GM12878 (cell line): ENCODE results near the gene ADGRE3. TPM values are rescaled to one million over a fixed set of nuclear protein-coding genes. Genes with fewer than 3 reads are reported as not detected.
A peak's percentile ranks its signal among the peaks of the same experiment; 100 is the strongest.

Experiments
- ATAC-seq: fragments of 200-7000 bp; cut with Tn5 transposase; 3 replicates; pipeline ENCODE4 v1.9.1; 2020; ENCODE audit warnings: mild to moderate bottlenecking, moderate library complexity
- BruUV-seq: library from RNA; stranded (reverse); fragments of 400-500 nt; replicated peaks from 2 replicates; lab custom pipeline; 2021; lab: Mats Ljungman, UMichigan
- CTCF ChIA-PET: fragments of 300-600 bp; sonication (Branson Sonifier 250); formaldehyde crosslinking; extraction: SDS; loops from one replicate; lab custom pipeline; 2021; ENCODE audit warnings: inconsistent platforms; lab: Yijun Ruan, JAX
- POLR2A ChIA-PET: fragments of 350-600 bp; formaldehyde crosslinking; extraction: SDS; loops from one replicate; lab custom pipeline; 2021; ENCODE audit warnings: inconsistent platforms; lab: Charles Lee
- RAD21 ChIA-PET: fragments of 300-600 bp; sonication (Branson Sonifier 250); formaldehyde crosslinking; loops from one replicate; lab custom pipeline; 2023; ENCODE audit warnings: antibody characterized with exemption; ENCODE audit not compliant: unreplicated experiment; lab: Charles Lee
- SMC1A ChIA-PET: fragments of 300-600 bp; sonication (Branson Sonifier 250); formaldehyde crosslinking; loops from one replicate; lab custom pipeline; 2023; ENCODE audit not compliant: unreplicated experiment, uncharacterized antibody; lab: Charles Lee
- DNase-seq: peaks from one replicate; pipeline ENCODE4 v3.0.0-alpha.2; 2011; ENCODE audit warnings: low read depth, low spot score
- FAIRE-seq: peaks from 3 replicates; lab custom pipeline; 2011; peaks lifted over from hg19 to GRCh38; lab: Jason Lieb, UNC
- H2AFZ ChIP-seq: 2 replicates; pipeline ENCODE4 v1.6.0; 2011; ENCODE audit warnings: low read depth, low read length, control low read depth; ENCODE audit not compliant: control insufficient read depth
- H3K27ac ChIP-seq: 2 replicates; pipeline ENCODE4 v1.5.1; 2011; ENCODE audit warnings: control low read depth; ENCODE audit not compliant: control insufficient read depth, insufficient read depth
- H3K27me3 ChIP-seq, 2 experiments: replicated peaks in 1 of 2; 2 replicates each; pipeline versions ENCODE4 v1.6.0 to v1.6.1; 2011; ENCODE audit warnings: low read length in 1 of 2; ENCODE audit not compliant: control insufficient read depth in 2 of 2, insufficient read depth in 2 of 2
- H3K36me3 ChIP-seq, 2 experiments: 2 replicates each; pipeline ENCODE4 v1.5.1; 2011; ENCODE audit warnings: low read length in 1 of 2; ENCODE audit not compliant: control insufficient read depth in 2 of 2, insufficient read depth in 2 of 2
- H3K4me1 ChIP-seq: 2 replicates; pipeline ENCODE4 v1.6.1; 2011; ENCODE audit warnings: mild to moderate bottlenecking, low read length, moderate library complexity, mixed read lengths; ENCODE audit not compliant: control insufficient read depth, insufficient read depth
- H3K4me2 ChIP-seq: 2 replicates; pipeline ENCODE4 v1.6.0; 2011; ENCODE audit warnings: control low read depth; ENCODE audit not compliant: control insufficient read depth, insufficient read depth
- H3K4me3 ChIP-seq: fragments of 200-600 bp; sonication (generic); 2 replicates; pipeline ENCODE4 v1.5.1; 2016
- H3K79me2 ChIP-seq: 2 replicates; pipeline ENCODE4 v1.6.0; 2011; ENCODE audit warnings: low read length; ENCODE audit not compliant: control insufficient read depth, insufficient read depth
- H3K9ac ChIP-seq: 2 replicates; pipeline ENCODE4 v1.8.0; 2011; ENCODE audit warnings: low read length, control low read depth, mixed read lengths; ENCODE audit not compliant: control insufficient read depth, insufficient read depth
- H3K9me3 ChIP-seq: replicated peaks from 3 replicates; pipeline ENCODE4 v1.5.1; 2011; ENCODE audit warnings: mild to moderate bottlenecking, low read length; ENCODE audit not compliant: control insufficient read depth, insufficient read depth
- H4K20me1 ChIP-seq: 2 replicates; pipeline ENCODE4 v1.6.0; 2011; ENCODE audit not compliant: control insufficient read depth, insufficient read depth
- JUND ChIP-seq: IDR thresholded peaks from 2 replicates; pipeline ENCODE4 v1.6.1; 2012; ENCODE audit warnings: low read depth, mild to moderate bottlenecking, low read length, improper control_type of control experiment, moderate library complexity
- RAD51 ChIP-seq: fragments of 450-650 bp; IDR thresholded peaks from 2 replicates; pipeline ENCODE4 v1.6.1; 2016; ENCODE audit warnings: moderate library complexity, mild to moderate bottlenecking, inconsistent platforms
- SPI1 ChIP-seq: IDR thresholded peaks from 2 replicates; pipeline ENCODE4 v1.6.1; 2011; ENCODE audit warnings: low read depth, mild to moderate bottlenecking, low read length, moderate library complexity, borderline replicate concordance; ENCODE audit not compliant: insufficient read depth
- WGBS: methylation state at CpG from one replicate; pipeline ENCODE4 v1.1.6; 2016; ENCODE audit warnings: low lambda C conversion rate; ENCODE audit not compliant: insufficient replicate concordance, insufficient coverage; ENCODE audit errors: missing lambda C conversion rate; 5-methylcytosine and 5-hydroxymethylcytosine counted together
- in situ Hi-C: fragments of 300-500 bp; cut with MboI; formaldehyde crosslinking; loops from 9 replicates; pipeline ENCODE4 v1.14.3; 2018; ENCODE audit warnings: mixed read lengths
- intact Hi-C: fragments of 100-400 bp; cut with micrococcal nuclease; formaldehyde crosslinking; loops from one replicate; pipeline ENCODE4 v1.14.2; 2022; ENCODE audit not compliant: unreplicated experiment
- polyA plus RNA-seq, 11 experiments: library from polyadenylated mRNA; depleted of rRNA in 4 of 11; unstranded in 6 of 11; stranded (reverse) in 5 of 11; fragments of >200 nt; fragmentation: Nextera tagmentation in 4 of 11; fragmentation: Illumina TruSeq in 1 of 11; extraction: Ambion mirVana in 4 of 11; extraction: Trizol in 1 of 11; gene quantifications; 1 replicate in 1 of 11; 2 replicates in 10 of 11; pipeline versions ENCODE4 v1.2.1 to v1.2.3, GENCODE V29; 2011 to 2016; ENCODE audit warnings: inconsistent platforms in 2 of 11, missing spikeins in 2 of 11, low read depth in 1 of 11
- total RNA-seq, 4 experiments: library from RNA; depleted of rRNA in 3 of 4; stranded (reverse); fragments of >200 nt in 3 of 4; fragmentation: Illumina TruSeq in 1 of 4; extraction: Trizol in 1 of 4; gene quantifications; 2 replicates each; pipeline versions ENCODE4 v1.2.1 to v1.2.3, GENCODE V29; 2013 to 2021
- TF ChIP-seq, protein P1 (sequence below): fragments of 450-650 bp; IDR thresholded peaks from 2 replicates; pipeline ENCODE4 v1.6.1; 2016; ENCODE audit warnings: mild to moderate bottlenecking
- TF ChIP-seq, protein P2 (sequence below): IDR thresholded peaks from 2 replicates; pipeline ENCODE4 v1.6.1; 2011; ENCODE audit warnings: mild to moderate bottlenecking, low read depth, low read length, moderate library complexity; ENCODE audit not compliant: insufficient replicate concordance

Gene ADGRE3
- total and polyA plus RNA-seq, 10 of the 15 experiments (the other 5 are each of a cell fraction or from before 2014, with no cell fraction given), result 0.04 to 0.10 (median 0.05) TPM; not detected in 6

DNA sequence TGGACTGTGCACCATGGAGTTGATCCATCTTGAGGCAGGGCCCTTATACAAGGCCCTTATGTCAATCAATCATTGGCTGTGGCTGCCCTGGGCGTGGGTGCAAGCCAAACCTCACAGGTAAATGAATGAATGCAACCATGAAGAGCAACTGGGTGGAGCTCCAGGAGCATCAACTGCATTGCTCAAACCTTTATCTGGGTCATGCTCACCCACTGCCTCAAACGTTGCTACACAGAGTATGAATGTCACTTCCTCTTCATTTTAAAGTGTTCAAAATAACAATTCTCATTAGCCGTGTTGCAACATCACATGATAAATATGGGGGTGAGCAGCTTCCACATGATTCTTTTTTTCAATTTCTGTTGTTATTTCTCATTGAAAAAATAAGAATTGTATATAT lies 8.8 kb upstream of the ADGRE3 start:
- ATAC-seq (no peak), DNase-seq (no peak), FAIRE-seq (no peak)
- in situ Hi-C loops (no loop called here), intact Hi-C loops (loop anchor here (10.0 kb wide), 1 partner anchor 69 kb away; no protein-coding TSS in a partner anchor)
- Histone ChIP-seq H4K20me1 (no peaks in the 10 kb centered on the region), H2AFZ (no peak overlapping the region), H3K27me3 (no peaks in the 10 kb centered on the region), H3K4me3 (no peak overlapping the region), H3K79me2 (no peaks in the 10 kb centered on the region), H3K36me3 (no peaks in the 10 kb centered on the region), H3K9me3 (no peaks in the 10 kb centered on the region), H3K9ac (no peak overlapping the region), H3K4me1 (peaks cover 2% of the 10 kb centered on the region), H3K4me2 (no peak overlapping the region), H3K27ac (no peak overlapping the region)
- ChIA-PET POLR2A (interaction anchor here (0.5 to 10.2 kb wide), 3 partner anchors 8 to 107 kb away, joined by 3 to 190 read pairs (median 5); partner anchors contain the start of gene NDUFB7), CTCF (interaction anchor here (0.6 to 12.9 kb wide), 5 partner anchors 10 to 624 kb away, joined by 3 to 803 read pairs (median 4); partner anchors contain the start of genes ADGRE3 and NDUFB7), RAD21 (interaction anchor here (0.9 to 9.4 kb wide), 3 partner anchors 11 to 127 kb away, joined by 4 to 593 read pairs (median 70); partner anchors contain the start of genes ADGRE3 and NDUFB7), SMC1A (interaction anchor here (0.8 to 12.0 kb wide), 4 partner anchors 10 to 107 kb away, joined by 3 to 558 read pairs (median 104); partner anchors contain the start of genes ADGRE3, CLEC17A and NDUFB7)
- TF ChIP-seq, protein P1, sequence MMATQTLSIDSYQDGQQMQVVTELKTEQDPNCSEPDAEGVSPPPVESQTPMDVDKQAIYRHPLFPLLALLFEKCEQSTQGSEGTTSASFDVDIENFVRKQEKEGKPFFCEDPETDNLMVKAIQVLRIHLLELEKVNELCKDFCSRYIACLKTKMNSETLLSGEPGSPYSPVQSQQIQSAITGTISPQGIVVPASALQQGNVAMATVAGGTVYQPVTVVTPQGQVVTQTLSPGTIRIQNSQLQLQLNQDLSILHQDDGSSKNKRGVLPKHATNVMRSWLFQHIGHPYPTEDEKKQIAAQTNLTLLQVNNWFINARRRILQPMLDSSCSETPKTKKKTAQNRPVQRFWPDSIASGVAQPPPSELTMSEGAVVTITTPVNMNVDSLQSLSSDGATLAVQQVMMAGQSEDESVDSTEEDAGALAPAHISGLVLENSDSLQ, result 0 out of 2 replicates have a peak, but pooled peaks have one; percentile 7
- TF ChIP-seq SPI1 (peak; percentile 9; the same call in 1 of the 2 replicates), RAD51 (0 out of 2 replicates have a peak, but pooled peaks have one; percentile 14), JUND (no peak)
- TF ChIP-seq, protein P2, sequence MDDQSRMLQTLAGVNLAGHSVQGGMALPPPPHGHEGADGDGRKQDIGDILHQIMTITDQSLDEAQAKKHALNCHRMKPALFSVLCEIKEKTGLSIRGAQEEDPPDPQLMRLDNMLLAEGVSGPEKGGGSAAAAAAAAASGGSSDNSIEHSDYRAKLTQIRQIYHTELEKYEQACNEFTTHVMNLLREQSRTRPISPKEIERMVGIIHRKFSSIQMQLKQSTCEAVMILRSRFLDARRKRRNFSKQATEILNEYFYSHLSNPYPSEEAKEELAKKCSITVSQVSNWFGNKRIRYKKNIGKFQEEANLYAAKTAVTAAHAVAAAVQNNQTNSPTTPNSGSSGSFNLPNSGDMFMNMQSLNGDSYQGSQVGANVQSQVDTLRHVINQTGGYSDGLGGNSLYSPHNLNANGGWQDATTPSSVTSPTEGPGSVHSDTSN, result no peak
- WGBS, result 0% methylated on average over 3 of the region's 3 CpGs
- no TSS peak for BruUV-seq
